HG03439 (cell line): ENCODE measurements around the gene CHL1.

ENCODE experiments used
- ATAC-seq: cut with Tn5 transposase; IDR thresholded peaks from one replicate; pipeline ENCODE4 v1.9.1; 2021; ENCODE audit warnings: mild to moderate bottlenecking, moderate library complexity; ENCODE audit not compliant: unreplicated experiment

CHL1 gene

DNA sequence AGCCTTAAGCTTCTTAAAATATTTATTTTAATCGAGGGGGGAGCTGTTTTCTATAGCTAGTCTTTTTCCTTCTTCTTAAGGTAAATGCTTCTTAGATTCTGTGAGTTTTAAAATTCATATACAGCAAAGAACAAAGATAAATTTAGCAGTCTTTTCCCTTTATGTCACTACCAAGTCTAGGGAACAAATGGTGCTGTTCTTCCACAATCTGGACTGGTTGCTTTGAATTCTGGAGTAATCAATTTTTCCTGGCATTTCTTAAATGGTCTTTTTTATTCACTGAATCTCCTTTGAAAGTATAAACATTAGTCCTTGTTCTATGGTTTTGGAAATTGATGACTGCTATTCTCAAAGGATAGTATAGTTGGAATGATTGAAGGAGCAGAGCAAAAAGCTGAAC lies 82.8 kb downstream of the CHL1 start:
- ATAC-seq, result no peak

DNA sequence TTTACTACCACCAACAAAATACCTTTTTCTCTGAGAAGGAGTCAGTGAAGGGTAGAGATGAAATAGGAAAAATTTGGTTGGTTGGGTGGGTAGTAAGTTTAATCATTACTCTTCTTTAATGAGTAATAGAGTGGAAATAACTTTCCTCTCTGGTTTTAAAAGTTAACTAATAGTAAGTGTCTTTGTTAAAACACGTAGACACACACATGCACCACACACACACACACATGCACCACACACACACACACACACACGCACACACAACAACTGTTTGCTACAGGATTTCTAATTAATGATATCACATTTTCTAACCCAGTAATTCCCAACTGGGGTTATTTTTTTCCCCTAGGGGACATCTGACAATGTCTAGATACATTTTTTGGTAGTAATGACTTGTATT lies 84.1 kb downstream of the CHL1 start:
- ATAC-seq, result no peak

DNA sequence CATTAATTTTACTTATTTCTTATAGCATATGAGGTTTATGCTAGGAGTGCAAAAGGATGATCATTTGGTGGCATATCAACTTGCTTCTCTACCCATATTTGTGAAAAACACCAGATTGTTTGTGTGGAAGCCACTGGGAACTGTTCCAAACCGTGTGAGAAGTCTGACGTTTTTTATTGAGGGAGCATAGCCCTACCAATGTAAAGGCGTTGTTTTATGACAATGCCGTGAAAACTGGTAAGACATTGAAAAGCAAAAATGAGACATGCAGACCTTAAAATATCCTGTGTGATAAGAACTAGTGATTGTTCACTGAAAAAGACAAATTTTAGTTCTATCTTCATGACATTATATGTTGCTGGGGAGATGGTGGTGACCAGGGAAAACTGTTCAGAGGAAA lies 87.8 kb downstream of the CHL1 start:
- ATAC-seq, result no peak

DNA sequence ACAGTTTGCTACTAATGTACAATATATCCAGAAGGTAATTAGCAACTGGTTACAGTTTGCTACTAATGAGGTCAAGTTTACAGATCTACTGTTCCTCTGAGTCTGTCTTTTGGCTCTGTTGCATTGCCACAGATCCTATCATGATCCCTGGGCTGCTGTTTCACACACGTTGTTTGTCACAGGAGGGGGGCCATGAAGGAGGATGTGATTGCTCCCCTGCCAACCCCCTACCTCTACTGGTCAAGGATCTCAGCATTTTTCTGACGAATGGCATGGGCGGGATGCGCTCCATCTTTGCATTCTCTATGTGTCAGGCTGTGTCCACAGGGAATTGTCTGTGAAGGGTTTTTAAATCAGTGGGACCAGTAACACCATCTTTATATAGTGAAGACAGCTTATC lies 91.9 kb downstream of the CHL1 start:
- no peak for ATAC-seq

DNA sequence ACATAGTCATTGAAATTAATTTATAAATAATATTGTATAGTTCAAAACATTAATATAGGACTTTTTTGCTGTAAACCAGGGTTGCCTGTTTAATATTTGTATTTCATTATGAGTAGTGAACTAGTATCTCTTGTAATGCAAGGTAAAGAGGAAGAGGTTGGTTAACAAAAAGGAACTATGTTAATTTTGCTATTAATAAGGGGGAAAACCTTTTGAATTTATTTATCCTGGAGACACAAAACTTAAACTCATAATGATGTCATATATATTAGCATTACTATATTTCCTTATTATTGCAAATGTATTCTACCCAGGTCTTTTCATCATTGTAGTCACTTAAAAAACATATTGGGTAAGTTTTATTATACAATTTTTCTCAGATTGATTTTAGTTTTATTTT lies 94.5 kb downstream of the CHL1 start:
- ATAC-seq, result no peak

DNA sequence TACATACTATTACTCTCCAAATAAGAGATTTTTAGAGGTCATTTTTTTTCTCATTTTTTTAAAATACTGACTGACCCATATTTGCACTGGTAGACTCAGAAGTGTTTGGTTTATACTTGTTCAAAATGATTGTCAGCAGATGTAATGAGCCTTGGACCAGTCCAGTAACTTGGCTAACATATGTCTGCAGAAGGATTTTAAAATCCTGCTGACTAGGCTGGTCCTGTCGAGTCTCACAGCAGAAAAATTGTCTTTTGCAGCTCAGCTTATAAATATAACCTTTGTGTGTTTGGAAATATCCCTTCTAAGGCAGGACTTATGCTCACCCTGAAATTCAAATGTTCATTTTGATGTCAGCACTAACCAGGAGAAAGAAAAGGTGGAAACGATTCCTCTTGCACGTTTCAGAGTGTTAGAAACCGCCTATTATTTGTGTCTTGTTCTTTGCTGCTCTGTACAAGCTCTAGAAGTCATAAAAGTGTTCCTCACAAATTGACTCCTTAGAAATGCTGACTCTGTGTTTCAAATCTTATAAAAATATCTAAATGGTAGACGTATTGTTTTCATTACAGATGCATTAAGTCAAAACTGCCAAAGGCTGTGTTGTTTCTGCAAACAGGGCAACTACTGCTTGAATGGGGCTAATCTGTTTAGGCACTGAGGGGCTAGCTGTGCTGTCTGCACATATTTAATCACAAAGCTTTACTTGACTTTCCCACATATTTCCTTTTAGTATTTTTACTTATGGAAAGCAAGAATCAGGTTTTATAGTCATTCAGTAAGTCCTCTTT lies 95.3 kb downstream of the CHL1 start:
- no peak for ATAC-seq

DNA sequence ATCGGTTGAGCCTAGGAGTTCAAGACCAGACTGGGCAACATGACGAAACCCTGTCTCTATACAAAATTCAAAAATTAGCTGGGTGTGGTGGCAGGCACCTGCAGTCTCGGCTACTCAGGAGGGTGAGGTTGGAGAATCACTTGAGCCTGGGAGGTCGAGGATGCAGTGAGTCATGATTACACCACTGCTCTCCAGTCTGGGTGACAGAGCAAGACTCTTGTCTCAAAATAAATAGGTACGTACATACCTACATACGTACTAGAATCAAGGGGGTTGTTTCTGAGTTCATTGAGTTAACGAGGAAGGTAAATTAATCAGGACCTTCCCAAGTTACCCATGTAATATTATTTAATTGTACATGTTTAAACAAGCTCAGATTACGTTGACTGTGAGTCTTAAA lies 97.5 kb downstream of the CHL1 start:
- ATAC-seq, result no peak

DNA sequence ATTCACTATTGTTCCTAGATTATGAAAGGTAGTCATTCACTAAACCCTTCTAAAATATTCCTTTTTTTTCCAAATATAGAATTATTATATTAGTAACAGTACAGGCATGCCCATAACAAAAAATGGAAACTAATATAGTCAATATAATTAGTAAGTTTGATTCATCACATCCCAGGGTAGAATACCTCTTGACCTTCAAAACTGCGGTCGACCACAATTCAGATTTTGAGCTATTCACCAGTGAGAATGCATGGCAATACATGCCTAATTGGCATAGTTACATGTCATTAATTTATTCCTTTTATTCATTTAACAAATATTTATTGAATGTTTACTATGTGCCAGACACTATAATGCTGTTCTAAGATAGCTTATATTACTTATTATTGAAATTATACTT lies 98.0 kb downstream of the CHL1 start:
- ATAC-seq, result no peak

DNA sequence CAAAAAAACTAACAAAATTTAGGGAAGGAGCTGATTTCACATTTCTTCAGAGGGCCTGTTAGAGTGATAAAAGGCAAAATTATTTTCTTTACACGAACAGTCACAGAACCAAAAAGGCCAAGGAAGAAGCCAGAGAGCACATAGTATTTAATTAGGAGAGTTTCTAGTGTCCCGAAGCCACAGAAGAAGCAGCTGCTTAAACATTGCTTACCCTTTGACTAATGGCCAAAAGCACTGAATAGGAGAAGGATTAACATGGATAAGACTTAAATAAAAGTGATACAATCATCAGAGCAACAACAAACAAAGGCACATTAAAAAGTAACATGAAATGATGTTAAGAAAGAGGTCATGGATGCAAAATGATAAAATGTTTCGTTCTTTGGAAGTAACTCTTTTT lies 98.6 kb downstream of the CHL1 start:
- no peak for ATAC-seq

DNA sequence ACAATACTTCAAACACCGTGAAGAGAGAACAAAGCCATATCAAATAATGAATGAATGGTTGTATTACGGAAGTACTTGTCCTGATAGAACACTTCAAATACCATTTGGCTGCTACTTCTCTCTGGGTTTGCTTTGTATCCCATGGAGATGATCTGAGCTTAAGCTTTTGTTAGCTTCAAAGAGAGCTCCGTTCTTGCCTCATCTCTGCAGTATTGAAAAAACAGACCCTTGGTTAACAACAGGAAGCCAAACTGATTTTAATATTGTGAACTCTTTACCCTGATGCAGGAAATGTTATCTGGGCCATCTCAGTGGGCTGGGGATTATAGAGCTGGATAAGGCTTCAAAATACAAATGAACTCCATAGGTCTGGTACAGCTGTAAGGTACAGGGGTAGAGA lies 101.0 kb downstream of the CHL1 start:
- no peak for ATAC-seq

DNA sequence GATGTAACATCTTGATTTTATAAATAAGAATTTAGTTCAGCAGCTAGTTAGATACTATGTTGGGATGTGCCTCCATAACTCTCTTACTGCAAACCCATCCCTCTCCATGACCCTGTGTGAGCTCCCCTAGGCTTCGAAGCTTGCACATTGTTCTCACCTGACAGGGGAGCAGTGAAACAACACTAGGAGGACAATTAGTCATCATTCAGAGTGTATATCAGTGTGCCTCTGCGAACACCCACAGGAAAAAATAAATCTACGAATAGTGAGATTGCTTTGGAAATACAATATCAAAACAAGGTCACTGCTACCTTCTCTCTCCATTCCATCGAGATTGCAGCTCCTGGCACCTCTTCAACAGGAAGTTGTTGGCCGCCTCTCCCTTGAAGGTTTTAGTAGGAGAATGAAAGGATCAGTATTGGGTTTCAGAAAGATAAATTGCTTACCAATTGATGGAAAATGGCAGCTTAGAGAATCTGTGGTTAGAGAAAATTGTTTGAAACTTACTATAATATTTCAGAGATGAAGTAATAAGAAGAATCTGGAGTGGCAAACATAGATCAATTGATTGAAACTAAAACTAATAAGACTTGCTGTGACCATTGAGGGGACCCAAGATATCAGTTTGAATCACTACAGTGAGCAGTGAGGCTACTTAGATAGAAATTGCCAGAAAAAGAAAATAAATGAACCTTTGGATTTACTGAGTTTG lies 103.2 kb downstream of the CHL1 start:
- ATAC-seq, result peak; percentile 67

DNA sequence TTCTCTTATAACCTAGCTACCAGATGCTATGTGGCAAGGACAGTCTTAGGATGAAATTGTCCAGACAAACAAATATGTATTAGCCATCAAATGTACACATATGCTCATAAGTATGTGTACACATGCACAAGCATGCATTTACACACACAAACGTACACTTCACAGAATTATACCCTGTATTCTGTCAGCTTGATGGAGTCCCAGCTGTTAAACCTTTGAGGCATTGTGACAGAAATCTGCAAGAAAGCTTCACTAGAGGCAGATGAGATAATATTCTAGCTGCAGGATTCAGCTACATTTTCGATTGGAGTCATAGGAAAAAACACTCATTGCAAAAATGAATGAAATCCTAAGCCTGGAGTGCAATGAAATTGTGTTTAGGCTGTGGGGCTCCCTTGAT lies 110.6 kb downstream of the CHL1 start:
- ATAC-seq, result no peak

DNA sequence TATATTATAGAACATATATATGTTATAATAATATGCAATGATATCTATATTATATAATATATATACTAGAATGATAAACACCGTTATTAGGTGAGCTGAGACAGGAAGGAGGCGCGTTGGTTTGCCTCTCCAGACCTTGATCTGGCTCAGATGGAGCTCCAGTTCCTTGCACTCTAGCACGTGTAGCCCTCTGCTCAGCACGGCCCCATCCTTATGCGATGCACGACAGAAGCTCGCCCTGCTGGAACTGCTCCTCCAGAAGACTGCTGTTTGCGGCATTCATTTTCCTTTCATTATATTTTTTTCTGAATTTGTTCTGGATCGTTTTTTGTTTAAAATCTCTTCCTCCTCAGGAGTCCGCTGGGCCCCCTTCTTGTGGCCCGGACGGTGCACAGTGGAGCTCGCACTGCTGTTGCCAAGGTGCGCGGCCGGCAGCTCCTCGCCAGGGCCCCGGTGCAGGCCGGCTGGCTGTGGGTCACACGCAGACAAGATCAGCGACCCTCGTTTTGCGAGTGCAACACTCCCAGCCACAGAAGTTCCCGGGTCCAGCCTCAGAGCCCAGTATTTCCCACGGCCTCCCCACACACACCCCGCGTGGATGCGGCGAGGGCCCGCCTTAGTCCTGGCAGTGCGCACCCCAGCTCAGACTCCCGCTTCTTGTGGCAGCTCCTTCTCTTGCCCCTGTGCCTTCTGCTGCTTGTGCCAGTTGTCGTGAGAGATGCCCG lies 112.2 kb downstream of the CHL1 start:
- no peak for ATAC-seq

DNA sequence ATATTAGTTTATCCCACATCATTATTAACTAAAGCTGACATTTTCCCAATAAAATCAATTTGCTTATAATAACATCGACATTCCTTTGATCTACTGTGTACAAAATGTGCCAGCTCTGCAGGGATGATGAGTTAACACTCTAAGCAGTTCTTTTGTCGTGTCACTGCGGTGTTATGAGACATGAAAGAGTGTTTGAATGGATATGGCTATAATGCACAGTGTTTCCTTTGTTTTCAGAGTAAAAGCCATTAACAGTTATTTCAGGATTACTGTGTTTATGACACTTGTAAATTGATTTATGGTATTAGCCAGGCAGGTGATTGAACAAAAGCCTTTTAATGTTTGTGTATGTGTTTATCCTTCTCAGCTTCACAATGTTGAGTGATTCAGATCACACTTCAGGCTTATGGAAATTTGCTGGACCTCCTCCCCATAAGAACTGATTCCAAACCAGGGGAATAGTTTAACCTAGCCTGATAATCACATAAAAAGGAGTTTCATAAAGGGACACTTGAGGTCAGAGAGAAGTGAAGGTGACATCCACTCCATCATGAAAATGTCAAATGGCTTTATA lies 115.7 kb downstream of the CHL1 start:
- no peak for ATAC-seq

DNA sequence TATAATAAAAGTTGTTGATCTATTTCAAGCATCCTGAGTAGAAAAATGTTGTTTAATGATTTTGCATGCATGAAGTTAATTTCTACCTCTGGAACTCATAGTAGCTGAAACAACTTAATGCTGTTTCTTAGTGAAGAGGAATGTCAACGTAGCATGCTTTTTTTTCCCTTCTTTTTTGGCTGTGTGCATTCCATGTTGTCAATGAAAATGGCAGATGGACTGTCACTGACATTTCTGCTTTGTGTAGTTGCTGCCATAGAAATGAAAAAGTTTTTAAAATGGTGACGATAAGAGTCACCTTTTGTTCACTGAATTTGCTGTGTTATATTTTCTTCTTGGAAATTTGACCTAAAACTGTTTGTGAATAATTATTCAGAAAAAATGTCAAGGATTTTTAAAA lies 116.3 kb downstream of the CHL1 start:
- no peak for ATAC-seq

DNA sequence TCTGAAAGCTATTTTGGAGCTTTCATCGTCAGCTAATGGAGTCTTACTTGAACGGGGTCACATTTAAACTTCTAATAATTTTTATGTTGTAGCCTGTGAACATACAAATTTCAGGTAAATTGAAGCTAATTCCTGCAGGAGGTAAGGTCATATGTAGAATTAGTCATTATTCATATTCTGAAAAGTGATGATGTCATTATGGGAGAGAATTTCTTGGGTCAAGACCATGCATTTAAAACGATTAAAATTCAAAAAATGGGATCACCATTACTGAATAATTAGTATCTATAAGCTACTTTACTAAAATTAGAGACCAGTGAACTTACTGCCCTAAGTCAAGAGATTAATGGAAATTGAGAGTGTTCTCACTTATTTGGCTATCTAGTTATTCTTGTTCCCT lies 120.4 kb downstream of the CHL1 start:
- ATAC-seq, result no peak

DNA sequence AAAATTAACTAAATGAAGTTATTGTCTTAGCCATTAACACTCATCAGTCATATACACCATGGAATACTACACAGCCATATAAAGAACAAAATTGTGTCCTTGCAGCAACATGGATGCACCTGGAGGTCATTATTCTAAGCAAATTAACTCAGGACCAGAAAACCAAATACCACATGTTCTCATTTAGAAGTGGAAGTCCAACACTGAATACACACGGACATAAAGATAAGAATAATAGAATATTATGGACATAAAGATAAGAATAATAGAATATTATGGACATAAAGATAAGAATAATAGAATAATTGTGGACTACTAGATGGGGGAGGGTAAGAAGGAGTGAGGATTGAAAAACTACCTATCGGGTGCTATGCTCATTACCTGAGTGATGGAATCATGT lies 122.3 kb downstream of the CHL1 start:
- no peak for ATAC-seq

DNA sequence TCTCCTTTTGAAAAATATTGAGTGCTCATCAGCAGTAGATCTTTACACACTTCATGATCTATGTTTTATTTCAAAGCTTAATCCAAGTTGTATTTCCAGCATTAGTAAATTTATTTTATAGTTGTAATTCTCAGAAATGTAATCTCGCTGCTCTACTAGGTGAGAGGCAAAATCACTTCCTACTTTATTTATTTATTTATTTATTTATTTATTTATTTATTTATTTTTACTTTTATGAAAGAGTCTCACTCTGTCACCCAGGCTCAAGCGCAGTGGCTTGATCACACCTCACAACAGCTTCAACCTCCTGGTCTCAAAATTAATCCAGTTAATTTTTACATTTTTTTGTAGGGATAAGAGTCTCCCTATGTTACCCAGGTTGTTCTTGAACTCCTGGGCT lies 127.9 kb downstream of the CHL1 start:
- no peak for ATAC-seq

DNA sequence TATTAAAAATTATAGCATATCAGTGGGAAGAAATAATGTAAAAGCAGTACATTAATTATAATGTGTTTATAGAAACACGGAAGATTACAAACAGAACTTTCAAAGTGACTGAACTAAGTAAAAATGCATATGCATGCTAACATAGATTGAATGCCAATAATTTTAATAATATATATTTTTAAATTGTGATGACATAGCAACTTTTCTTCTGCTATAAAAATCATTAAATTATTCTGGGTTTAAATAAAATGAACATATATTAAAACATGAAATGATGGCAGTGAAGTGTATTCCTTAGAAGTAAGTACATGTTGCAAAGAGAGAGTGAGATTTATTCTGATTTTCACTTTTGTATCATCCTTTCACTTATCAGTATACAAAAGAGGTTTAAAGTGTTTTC lies 128.9 kb downstream of the CHL1 start:
- no peak for ATAC-seq

DNA sequence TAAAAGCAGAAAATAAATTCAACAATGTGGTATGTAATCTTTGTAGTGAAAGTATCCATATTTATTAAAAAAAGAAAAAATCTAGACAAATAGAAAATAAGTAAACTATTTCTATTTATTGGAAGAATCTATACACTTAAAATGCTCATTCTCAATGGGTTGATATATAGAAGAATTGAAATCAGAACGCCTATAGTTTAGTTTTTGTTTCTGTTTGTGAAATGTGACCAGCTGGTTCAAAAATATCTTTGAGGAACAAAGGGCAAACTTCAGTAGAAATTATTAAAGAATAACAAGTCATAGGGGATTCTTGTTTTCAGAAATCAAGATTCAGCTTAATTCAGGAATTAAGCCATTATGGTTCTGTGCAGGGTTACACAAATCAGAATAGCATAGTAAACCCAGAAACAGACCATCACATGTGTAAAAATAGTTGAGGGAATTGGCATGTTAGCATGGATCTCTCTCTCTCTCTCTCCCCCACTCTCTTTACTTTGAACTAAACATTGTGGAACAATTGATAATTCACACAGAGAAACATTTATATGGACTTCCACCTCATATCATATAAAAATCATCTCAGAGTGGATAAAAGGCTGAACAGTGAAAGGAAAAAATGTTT lies 134.0 kb downstream of the CHL1 start:
- no peak for ATAC-seq

DNA sequence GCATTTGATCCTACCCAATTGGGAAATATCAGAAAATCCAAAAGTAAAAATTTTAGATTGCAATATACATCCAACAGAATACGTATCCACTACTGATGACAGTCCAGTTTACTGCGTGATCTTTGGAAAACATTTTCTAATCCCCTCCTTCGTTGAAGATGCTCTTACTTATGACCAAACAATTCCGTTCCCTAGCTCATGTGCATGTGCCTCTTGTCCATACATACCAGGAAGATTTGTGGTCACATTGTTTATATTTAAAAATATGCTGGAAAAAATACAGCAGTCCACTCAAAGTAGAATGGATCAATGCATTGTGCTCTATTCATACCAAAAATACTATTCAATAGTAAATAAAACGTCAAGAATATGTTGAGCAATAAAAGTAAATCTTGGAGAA lies 135.3 kb downstream of the CHL1 start:
- ATAC-seq, result no peak
